Ovary (tissue), 3 donors: ENCODE measurements around the gene GABRG3.

Experiments
- CTCF ChIP-seq, 3 donors: fragments of 450-650 bp in 2 of 3; fragments of 200-600 bp in 1 of 3; IDR thresholded peaks; one replicate each; pipeline versions ENCODE4 v1.5.1 to v1.8.0; 2016 to 2022; ENCODE audit warnings: antibody characterized with exemption in 3 of 3, mild to moderate bottlenecking in 1 of 3
- POLR2A ChIP-seq: fragments of 450-650 bp; IDR thresholded peaks from one replicate; pipeline ENCODE4 v1.6.1; 2017; ENCODE audit warnings: antibody characterized with exemption, mild to moderate bottlenecking, moderate library complexity
- donor health status: DM: no; HTN: no; CAD: no.

- TF ChIP-seq POLR2A (no peak), CTCF (IDR thresholded peaks at IDR 0.05) (no peak)
These were observed 247.4 kb downstream of the GABRG3 start for GRCh38 chr15:27218426-27218825.
